Neural progenitor cell (in vitro differentiated cells): ENCODE measurements around the gene BTK.

Experiments
- CTCF ChIP-seq: fragments of 200-600 bp; sonication (generic); IDR thresholded peaks from 2 replicates; pipeline ENCODE4 v1.5.1; 2017; ENCODE audit warnings: antibody characterized with exemption, mild to moderate bottlenecking
- EZH2 ChIP-seq: fragments of 200-600 bp; sonication (generic); IDR thresholded peaks from 2 replicates; pipeline ENCODE4 v1.6.1; 2017; ENCODE audit warnings: antibody characterized with exemption, mild to moderate bottlenecking, moderate library complexity
- EZH2phosphoT487 ChIP-seq: fragments of 200-600 bp; sonication (generic); IDR thresholded peaks from 2 replicates; pipeline ENCODE4 v1.6.1; 2017; ENCODE audit warnings: antibody characterized with exemption

- TF ChIP-seq CTCF (no peak), EZH2phosphoT487 (no peak), EZH2 (no peak)
Observed at GRCh38 chrX:101369687-101370086, 16.3 kb downstream of the BTK start.
